AG09319 (cell line): ENCODE measurements around the gene MYEOV.

Experiments
- DNase-seq: peaks from one replicate; pipeline ENCODE4 v3.0.0-alpha.2; 2010; ENCODE audit warnings: low read depth; ENCODE audit errors: extremely low read depth
- TF ChIP-seq, protein P1 (sequence below): IDR thresholded peaks from 2 replicates; pipeline ENCODE4 v1.5.1; 2011; ENCODE audit warnings: low read depth, mild to moderate bottlenecking, inconsistent platforms, low read length, moderate library complexity

The MYEOV gene

DNA sequence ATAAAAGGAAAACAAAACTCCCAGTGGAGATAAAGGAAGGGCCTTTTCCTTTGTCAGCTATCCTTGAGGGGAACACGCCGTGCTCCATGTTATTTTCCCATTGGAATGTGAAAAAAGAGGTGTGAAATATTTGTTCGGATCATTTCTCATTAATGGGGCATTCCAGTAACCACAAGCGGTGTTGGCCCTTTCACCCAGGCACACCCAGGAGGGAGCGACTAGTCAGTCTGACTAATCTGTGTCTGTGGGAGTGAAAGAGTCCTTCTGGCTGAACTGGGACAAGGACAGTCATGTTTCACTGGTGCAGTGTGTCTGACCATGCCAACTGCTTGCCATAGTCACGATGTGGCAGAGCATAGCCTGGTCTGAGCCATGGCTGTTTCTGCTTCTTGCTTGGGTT lies 13.0 kb upstream of the MYEOV start:
- DNase-seq, result no peak
- TF ChIP-seq, protein P1, sequence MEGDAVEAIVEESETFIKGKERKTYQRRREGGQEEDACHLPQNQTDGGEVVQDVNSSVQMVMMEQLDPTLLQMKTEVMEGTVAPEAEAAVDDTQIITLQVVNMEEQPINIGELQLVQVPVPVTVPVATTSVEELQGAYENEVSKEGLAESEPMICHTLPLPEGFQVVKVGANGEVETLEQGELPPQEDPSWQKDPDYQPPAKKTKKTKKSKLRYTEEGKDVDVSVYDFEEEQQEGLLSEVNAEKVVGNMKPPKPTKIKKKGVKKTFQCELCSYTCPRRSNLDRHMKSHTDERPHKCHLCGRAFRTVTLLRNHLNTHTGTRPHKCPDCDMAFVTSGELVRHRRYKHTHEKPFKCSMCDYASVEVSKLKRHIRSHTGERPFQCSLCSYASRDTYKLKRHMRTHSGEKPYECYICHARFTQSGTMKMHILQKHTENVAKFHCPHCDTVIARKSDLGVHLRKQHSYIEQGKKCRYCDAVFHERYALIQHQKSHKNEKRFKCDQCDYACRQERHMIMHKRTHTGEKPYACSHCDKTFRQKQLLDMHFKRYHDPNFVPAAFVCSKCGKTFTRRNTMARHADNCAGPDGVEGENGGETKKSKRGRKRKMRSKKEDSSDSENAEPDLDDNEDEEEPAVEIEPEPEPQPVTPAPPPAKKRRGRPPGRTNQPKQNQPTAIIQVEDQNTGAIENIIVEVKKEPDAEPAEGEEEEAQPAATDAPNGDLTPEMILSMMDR, result no peak

DNA sequence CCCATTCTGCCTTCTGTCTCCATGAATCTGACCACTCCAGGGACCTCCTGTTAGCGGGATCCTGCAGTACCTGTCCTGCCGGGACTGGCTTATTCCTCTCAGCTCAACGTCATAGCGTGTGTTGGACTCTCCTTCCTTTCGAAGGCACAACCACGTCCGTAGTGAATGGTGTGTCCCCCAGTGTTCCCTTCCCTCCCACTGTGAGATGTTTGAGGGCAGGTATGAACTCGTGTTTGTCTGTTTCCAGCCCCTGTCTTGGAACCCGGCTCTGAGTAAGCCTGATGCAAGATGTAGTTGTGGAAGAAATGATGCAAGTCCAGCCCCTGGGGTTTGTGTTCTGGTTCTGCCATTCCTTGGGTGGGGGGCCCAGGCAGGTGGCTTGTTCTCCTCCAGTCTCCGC lies 10.5 kb upstream of the MYEOV start:
- no peak for DNase-seq
- TF ChIP-seq, protein P1, result no peak

DNA sequence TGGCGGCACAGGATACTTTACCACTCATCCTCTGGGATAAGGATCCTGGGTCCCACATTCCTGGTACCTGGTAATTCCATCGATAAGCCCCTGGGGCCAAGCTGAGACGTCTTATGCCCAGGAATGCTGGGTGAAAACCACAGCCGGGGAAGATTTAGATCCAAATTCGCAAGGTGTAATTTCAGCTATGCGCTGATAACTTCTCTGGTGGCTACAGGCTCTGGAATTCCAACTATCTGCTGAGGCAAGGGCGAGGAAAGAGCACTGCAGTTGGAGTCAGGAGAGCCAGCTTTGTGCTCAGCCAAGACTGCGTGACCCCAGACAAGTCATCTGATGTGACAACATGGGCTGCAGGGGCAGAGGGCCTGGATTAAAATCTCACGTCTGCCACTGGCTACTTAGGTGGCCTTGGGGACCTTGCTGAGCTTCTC lies 9.9 kb upstream of the MYEOV start:
- TF ChIP-seq, protein P1, result no peak
- no peak for DNase-seq

DNA sequence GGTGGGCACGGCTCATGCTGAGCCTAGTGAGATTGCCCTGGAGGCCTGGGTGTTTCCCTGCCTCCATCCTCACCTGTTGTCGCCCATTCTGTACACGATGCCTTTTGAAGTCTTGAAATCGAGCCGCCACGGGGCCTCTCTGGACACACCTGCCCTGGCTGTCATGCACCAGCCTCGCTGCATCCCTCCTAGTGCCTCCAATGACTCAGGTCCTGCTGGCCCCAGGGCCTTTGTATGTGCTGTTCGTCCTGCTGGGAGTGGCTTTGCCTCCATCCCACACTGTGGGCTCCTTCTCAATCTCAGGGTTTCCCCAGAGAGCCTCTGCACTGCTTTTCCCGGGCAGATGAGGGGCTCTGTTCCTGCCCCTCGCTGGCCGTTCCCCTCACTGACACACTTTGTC lies 8.9 kb upstream of the MYEOV start:
- TF ChIP-seq, protein P1, result no peak
- DNase-seq, result no peak

DNA sequence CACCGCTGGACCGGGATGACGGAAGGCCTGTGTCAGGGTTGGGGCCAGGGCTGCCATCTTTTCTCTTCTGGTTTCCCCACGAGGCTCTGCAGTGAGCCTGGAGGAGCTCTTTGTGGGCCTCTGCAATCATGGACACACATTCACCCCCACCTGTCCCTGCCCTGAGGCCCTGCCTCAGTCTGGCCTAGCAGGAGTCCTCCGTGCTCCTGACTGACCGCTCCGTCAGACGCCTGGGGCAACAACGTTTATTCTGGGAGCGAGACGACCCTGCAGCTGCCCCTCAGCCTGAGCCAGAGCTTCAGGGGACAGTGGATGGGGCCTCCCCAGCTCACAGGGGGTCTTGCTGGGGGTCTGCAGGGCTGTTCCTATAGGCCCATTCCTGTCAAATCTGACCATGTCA lies 8.2 kb upstream of the MYEOV start:
- TF ChIP-seq, protein P1, result no peak
- DNase-seq, result no peak

DNA sequence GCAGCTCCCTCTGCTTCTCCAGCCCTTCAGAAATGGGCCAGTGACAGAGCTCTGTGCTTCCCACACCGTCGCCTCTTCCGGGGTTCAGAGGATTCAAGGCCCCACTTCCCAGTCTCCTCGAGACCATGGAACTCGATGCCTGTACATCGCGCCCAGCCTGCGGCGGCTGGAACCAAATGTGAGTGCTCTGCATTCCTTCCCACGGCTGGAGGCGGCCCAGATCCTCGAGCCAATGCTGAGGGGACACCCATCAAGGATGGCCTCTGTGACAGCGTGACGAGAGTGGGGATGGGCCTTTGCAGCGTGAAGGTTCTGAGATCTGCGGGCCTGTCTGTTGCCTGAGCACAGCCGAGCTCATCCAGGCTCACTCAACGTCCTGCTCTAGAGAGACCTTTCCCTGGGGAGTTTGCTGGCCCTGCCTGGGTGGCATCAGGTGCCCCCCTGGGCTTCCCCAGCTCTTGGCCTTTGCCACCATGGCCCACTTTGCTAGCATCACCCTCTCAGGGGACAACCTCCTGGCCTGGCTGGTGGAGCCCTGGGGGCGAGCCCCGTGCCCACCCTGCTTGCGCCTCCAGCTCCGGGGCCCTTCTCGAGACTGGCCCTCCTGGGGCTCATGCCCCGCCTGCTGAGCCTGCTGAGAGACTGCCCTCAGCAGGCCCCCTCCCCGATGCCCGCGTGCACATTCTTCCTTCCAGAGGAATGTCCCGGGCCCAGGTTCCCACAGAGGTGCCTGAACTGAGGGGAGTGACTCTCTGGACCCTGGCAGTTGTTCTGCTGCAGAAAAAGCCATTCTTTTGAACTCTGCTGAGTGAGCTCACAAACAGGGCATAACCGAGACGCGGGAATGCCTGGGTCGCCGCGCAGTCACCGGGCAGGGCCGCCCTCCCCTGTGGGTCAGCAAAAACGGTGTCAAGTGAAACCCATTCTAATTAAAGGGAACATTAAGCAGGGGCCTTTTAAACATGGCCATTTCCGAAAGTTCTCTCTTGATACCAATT lies 7.3 kb upstream of the MYEOV start:
- TF ChIP-seq, protein P1, result no peak
- no peak for DNase-seq
